SK-N-SH treated with all-trans-retinoic acid at 6 μM for 48 hours (cell line): ENCODE results near the gene CDH4.

Experiments
- ATAC-seq: fragments of 200-7000 bp; cut with Tn5 transposase; 3 replicates; pipeline ENCODE4 v1.9.1; 2020; ENCODE audit warnings: mild to moderate bottlenecking, moderate library complexity
- ARNTL ChIP-seq: fragments of 450-650 bp; formaldehyde crosslinking; IDR thresholded peaks from 2 replicates; pipeline ENCODE4 v1.5.0; 2020; ENCODE audit warnings: low read depth, mild to moderate bottlenecking, moderate library complexity, borderline replicate concordance
- BACH2 ChIP-seq: fragments of 250-450 bp; sonication (Bioruptor Pico); IDR thresholded peaks from 2 replicates; pipeline ENCODE4 v1.9.0; 2021; ENCODE audit warnings: mild to moderate bottlenecking, borderline replicate concordance
- CSDC2 ChIP-seq: fragments of 250-450 bp; sonication (Bioruptor Pico); IDR thresholded peaks from 2 replicates; pipeline ENCODE4 v1.5.0; 2020; ENCODE audit warnings: mild to moderate bottlenecking, moderate library complexity
- ESRRG ChIP-seq: fragments of 250-450 bp; sonication (Bioruptor Pico); IDR thresholded peaks from 2 replicates; pipeline ENCODE4 v1.6.1; 2021; ENCODE audit warnings: mild to moderate bottlenecking
- ISL1 ChIP-seq: fragments of 250-450 bp; sonication (Bioruptor Pico); IDR thresholded peaks from 2 replicates; pipeline ENCODE4 v2.1.2; 2022; ENCODE audit warnings: mild to moderate bottlenecking, moderate library complexity
- POU6F1 ChIP-seq: fragments of 250-450 bp; sonication (Bioruptor Pico); IDR thresholded peaks from 2 replicates; pipeline ENCODE4 v1.8.0; 2021; ENCODE audit warnings: low read depth, mild to moderate bottlenecking, moderate library complexity, borderline replicate concordance
- PPARA ChIP-seq: fragments of 250-450 bp; sonication (Bioruptor Pico); IDR thresholded peaks from 2 replicates; pipeline ENCODE4 v1.5.0; 2020; ENCODE audit warnings: mild to moderate bottlenecking, borderline replicate concordance
- RARB ChIP-seq: fragments of 250-450 bp; sonication (Bioruptor Pico); IDR thresholded peaks from 2 replicates; pipeline ENCODE4 v1.8.0; 2021; ENCODE audit warnings: mild to moderate bottlenecking, moderate library complexity
- SNAI2 ChIP-seq: fragments of 250-450 bp; sonication (Bioruptor Pico); IDR thresholded peaks from 2 replicates; pipeline ENCODE4 v1.5.0; 2020; ENCODE audit warnings: mild to moderate bottlenecking, moderate library complexity
- TCF4 ChIP-seq: fragments of 250-450 bp; sonication (Bioruptor Pico); IDR thresholded peaks from 2 replicates; pipeline ENCODE4 v1.8.0; 2021; ENCODE audit warnings: mild to moderate bottlenecking, moderate library complexity, borderline replicate concordance
- TOX ChIP-seq: fragments of 250-450 bp; sonication (Bioruptor Pico); IDR thresholded peaks from 2 replicates; pipeline ENCODE4 v1.8.0; 2021; ENCODE audit warnings: mild to moderate bottlenecking, moderate library complexity, borderline replicate concordance
- ZC3H10 ChIP-seq: fragments of 250-450 bp; sonication (Bioruptor Pico); IDR thresholded peaks from 2 replicates; pipeline ENCODE4 v1.5.1; 2021; ENCODE audit warnings: mild to moderate bottlenecking, moderate library complexity
- ZFP3 ChIP-seq: fragments of 250-450 bp; sonication (Bioruptor Pico); IDR thresholded peaks from 2 replicates; pipeline ENCODE4 v1.5.0; 2020; ENCODE audit warnings: mild to moderate bottlenecking, moderate library complexity
- ZFP30 ChIP-seq: fragments of 450-650 bp; formaldehyde crosslinking; IDR thresholded peaks from 2 replicates; pipeline ENCODE4 v1.5.0; 2022; ENCODE audit warnings: mild to moderate bottlenecking, moderate library complexity
- ZNF565 ChIP-seq: fragments of 450-650 bp; formaldehyde crosslinking; conservative IDR thresholded peaks from 2 replicates; pipeline ENCODE4 v1.5.0; 2020; ENCODE audit warnings: low read depth, mild to moderate bottlenecking, moderate library complexity
- ZNF70 ChIP-seq: fragments of 450-650 bp; formaldehyde crosslinking; IDR thresholded peaks from 2 replicates; pipeline ENCODE4 v1.5.0; 2020; ENCODE audit warnings: mild to moderate bottlenecking, moderate library complexity
- TF ChIP-seq, protein P1 (sequence below): fragments of 250-450 bp; sonication (Bioruptor Pico); IDR thresholded peaks from 2 replicates; pipeline ENCODE4 v1.5.0; 2020; ENCODE audit warnings: mild to moderate bottlenecking, moderate library complexity
- TF ChIP-seq, protein P2 (sequence below): fragments of 250-450 bp; sonication (Bioruptor Pico); IDR thresholded peaks from 2 replicates; pipeline ENCODE4 v1.8.0; 2020; ENCODE audit warnings: mild to moderate bottlenecking, moderate library complexity, borderline replicate concordance
- TF ChIP-seq, protein P3 (sequence below): fragments of 250-450 bp; sonication (Bioruptor Pico); IDR thresholded peaks from 2 replicates; pipeline ENCODE4 v1.5.1; 2020; ENCODE audit warnings: low read depth, mild to moderate bottlenecking, moderate library complexity

CDH4 gene

GRCh38 chr20:61665528-61666470, 413.7 kb downstream of the CDH4 start:
- TF ChIP-seq ZFP3 (CRISPR knock-in tag) = no peak
- TF ChIP-seq ZC3H10 = no peak
- no peak for TF ChIP-seq CSDC2 (CRISPR knock-in tag)
- no peak for TF ChIP-seq ZNF565 (CRISPR knock-in tag)
- no peak for TF ChIP-seq RARB (CRISPR knock-in tag)
- TF ChIP-seq, protein P1, sequence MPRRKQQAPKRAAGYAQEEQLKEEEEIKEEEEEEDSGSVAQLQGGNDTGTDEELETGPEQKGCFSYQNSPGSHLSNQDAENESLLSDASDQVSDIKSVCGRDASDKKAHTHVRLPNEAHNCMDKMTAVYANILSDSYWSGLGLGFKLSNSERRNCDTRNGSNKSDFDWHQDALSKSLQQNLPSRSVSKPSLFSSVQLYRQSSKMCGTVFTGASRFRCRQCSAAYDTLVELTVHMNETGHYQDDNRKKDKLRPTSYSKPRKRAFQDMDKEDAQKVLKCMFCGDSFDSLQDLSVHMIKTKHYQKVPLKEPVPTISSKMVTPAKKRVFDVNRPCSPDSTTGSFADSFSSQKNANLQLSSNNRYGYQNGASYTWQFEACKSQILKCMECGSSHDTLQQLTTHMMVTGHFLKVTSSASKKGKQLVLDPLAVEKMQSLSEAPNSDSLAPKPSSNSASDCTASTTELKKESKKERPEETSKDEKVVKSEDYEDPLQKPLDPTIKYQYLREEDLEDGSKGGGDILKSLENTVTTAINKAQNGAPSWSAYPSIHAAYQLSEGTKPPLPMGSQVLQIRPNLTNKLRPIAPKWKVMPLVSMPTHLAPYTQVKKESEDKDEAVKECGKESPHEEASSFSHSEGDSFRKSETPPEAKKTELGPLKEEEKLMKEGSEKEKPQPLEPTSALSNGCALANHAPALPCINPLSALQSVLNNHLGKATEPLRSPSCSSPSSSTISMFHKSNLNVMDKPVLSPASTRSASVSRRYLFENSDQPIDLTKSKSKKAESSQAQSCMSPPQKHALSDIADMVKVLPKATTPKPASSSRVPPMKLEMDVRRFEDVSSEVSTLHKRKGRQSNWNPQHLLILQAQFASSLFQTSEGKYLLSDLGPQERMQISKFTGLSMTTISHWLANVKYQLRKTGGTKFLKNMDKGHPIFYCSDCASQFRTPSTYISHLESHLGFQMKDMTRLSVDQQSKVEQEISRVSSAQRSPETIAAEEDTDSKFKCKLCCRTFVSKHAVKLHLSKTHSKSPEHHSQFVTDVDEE = no peak
- no peak for TF ChIP-seq SNAI2 (CRISPR knock-in tag)
- TF ChIP-seq BACH2 = no peak
- TF ChIP-seq POU6F1 = no peak
- TF ChIP-seq PPARA (CRISPR knock-in tag) = no peak
- TF ChIP-seq ZFP30 = no peak
- TF ChIP-seq ARNTL (CRISPR knock-in tag) = no peak
- TF ChIP-seq ZNF70 (CRISPR knock-in tag) = no peak
- TF ChIP-seq, protein P2, sequence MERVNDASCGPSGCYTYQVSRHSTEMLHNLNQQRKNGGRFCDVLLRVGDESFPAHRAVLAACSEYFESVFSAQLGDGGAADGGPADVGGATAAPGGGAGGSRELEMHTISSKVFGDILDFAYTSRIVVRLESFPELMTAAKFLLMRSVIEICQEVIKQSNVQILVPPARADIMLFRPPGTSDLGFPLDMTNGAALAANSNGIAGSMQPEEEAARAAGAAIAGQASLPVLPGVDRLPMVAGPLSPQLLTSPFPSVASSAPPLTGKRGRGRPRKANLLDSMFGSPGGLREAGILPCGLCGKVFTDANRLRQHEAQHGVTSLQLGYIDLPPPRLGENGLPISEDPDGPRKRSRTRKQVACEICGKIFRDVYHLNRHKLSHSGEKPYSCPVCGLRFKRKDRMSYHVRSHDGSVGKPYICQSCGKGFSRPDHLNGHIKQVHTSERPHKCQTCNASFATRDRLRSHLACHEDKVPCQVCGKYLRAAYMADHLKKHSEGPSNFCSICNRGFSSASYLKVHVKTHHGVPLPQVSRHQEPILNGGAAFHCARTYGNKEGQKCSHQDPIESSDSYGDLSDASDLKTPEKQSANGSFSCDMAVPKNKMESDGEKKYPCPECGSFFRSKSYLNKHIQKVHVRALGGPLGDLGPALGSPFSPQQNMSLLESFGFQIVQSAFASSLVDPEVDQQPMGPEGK (CRISPR knock-in tag) = no peak
- TF ChIP-seq ISL1 (CRISPR knock-in tag) = no peak
- TF ChIP-seq, protein P3, sequence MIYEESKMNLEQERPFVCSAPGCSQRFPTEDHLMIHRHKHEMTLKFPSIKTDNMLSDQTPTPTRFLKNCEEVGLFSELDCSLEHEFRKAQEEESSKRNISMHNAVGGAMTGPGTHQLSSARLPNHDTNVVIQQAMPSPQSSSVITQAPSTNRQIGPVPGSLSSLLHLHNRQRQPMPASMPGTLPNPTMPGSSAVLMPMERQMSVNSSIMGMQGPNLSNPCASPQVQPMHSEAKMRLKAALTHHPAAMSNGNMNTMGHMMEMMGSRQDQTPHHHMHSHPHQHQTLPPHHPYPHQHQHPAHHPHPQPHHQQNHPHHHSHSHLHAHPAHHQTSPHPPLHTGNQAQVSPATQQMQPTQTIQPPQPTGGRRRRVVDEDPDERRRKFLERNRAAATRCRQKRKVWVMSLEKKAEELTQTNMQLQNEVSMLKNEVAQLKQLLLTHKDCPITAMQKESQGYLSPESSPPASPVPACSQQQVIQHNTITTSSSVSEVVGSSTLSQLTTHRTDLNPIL (CRISPR knock-in tag) = no peak
- TF ChIP-seq TOX (CRISPR knock-in tag) = no peak
- no peak for ATAC-seq

DNA sequence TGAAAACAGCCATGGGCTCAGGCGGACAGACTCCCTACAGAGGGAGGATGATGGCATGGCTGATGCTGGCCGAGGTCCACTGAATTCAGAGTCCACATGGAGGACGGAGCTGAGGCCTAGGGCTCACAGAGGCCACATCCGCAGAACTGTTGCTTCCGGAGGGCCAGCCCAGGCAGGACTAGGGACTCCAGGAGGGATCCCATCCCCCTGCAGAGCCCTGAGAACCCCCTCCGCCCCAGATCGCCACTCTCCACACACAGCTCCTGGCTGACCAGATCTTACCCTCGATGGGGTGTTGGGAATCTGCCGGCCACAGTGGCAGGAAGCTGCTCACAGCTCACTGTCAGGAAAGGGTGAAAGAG, 414.4 kb downstream of the CDH4 start:
- no peak for ATAC-seq
- no peak for TF ChIP-seq TCF4
- TF ChIP-seq, protein P2 (CRISPR knock-in tag) = no peak
- TF ChIP-seq, protein P3 (CRISPR knock-in tag) = no peak
- TF ChIP-seq ZC3H10 = no peak
- no peak for TF ChIP-seq RARB (CRISPR knock-in tag)
- TF ChIP-seq ESRRG (CRISPR knock-in tag) = no peak
- TF ChIP-seq TOX (CRISPR knock-in tag) = no peak
- TF ChIP-seq BACH2 = no peak
